Activated CD8-positive, alpha-beta memory T cell treated with anti-CD3 and anti-CD28 coated beads, Interleukin-2, amount 50 U/mL, for 1 hour (primary cell): ENCODE data around the gene SPOCD1.

Experiments used
- DNase-seq: peaks from one replicate; pipeline ENCODE4 v3.0.0-alpha.2; 2020; ENCODE audit errors: extremely low read depth

Gene SPOCD1

DNA sequence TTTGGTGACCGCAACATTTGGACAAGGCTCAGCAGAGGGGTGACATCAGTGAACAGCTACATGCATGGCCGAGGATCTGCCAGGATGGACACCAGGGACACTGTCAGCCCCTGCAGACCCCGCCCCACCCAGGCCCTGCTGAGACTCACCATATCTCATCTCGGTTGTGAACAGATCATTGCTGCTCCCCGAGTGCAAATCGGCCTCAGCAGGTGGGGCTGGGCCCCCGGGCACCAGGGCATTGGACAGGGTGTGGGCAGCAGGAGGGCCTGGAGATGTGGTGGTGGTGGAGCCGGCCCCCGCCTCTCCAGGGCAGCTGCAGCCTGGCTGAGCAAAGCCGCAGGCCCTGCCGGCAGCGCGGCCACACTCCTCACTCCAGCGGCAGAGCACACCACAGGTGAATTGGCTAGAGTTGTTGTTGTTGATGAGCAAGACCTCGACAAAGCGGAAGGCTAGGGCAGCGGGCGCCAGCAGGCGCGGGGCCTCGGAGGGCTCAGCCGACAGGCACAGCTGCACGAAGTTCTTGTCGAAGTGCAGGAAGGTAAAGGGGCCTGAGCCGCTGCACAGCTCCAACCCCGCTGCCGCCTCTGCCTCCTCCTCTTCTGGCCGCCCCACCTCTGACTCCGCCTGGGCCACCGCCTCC is 59.9 kb downstream of the SPOCD1 start:
- DNase-seq = no peak

DNA sequence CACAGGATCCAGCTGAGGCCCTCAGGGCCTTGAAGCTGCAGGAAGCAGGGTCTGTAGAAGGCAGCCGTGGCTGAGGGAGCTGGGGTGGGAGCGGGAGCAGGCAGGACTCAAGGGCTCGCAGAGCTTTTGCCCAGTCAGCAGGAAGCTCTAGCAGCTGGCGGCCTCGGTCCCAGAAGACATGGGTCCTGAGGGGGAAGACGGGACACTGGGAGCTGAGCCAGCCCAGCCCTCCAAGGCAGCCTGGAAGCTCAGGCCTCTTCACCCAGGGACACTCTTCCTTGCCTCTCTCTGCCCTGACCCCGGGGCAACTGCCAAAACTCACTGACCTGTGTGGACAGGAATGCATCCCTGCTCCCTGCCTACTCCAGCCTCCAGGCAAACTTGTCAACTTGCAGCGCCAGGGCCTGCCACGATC is 60.6 kb downstream of the SPOCD1 start:
- no peak for DNase-seq

DNA sequence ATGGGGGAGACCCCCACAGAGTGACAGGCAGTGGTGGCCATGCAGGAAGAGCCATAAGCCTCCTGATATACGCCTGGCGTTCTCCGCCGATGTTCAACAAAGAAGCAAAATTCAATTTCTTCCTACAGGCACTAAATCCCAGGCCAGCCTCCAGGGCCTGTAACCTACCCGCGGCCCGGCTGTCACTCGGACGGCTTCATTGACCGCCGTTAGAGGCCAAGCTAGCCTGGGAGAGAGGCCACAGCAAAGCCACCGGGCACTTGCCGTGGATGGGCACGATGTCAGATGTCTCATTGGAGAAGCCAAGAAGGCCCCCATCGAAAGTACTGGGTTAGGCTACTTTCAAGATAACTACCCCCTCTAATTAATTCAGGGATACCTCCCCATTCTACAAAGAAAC is 61.4 kb downstream of the SPOCD1 start:
- no peak for DNase-seq

DNA sequence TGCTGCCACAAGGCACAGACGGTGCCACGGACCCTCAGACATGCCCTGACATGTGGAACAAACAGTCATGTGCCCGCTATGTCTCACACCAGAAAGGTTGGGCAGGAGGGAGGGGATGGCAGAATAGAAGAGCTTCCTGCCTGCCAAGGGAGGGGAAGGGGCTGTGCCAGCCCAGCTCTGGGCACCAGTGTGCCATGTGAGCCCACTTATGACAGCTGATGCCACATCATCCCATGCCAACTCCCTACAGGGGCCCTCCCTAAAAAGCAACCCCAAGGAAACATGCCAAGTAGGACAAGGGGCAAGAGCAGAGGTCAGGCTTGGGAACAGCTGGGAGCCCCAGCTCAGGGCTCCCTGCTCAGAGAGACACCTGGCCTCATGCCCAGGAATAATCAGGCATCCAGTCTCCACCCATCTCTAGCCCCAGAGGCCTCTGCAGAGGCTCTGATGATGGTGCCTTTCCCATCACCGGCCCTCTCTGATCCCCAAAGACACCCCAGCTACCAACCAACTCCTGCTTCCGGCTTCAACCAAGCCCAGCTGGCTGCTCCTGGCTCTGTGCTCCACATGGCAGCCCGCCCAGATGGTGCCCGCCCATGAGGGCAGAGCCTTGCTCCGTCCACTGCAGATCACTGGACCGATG is 62.0 kb downstream of the SPOCD1 start:
- DNase-seq = no peak

DNA sequence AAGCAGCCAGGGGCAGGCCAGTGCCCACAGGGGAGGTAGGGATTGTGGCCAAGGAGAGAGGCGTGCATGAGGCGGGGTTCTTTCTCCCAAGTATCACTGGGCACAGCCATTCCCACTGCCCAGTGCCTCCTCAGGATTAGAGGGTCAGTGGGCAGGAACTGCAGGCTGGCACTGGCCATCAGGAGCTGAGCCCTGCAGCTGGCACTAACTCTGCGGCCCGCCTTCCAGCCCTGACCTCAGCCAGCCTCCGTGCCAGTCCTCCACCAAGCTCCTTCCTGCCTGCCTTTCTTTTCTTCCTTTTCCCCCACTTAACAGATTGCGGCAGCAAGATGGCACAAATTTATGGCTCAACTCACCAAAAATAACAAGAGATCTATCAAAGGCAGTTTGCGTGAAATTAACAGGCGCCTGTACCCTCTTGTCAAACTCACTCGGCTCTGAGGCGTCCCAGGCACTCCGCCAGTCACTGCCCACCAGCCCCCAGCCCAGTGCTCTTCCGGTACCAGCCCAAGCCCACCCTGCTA is 62.8 kb downstream of the SPOCD1 start:
- no peak for DNase-seq

DNA sequence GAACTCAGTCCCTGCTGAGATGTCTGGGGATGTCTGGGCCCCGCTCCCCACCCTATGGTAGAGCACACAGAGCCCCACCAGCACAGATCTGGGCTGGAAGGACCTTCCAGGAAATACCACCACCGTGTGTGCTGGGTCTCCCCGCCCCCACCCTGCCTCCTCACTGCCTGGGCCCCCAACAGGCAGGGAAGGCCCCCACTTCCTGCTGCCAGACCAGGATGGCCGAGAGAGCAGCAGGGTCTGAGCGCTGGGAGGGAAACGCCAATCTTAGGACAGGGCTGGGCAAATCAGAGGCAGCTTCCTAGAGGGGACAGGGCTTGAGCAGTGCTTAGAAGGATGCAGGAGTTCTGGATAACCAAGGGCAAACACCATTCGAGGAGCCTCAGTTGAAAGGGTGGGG is 63.6 kb downstream of the SPOCD1 start:
- DNase-seq = no peak

DNA sequence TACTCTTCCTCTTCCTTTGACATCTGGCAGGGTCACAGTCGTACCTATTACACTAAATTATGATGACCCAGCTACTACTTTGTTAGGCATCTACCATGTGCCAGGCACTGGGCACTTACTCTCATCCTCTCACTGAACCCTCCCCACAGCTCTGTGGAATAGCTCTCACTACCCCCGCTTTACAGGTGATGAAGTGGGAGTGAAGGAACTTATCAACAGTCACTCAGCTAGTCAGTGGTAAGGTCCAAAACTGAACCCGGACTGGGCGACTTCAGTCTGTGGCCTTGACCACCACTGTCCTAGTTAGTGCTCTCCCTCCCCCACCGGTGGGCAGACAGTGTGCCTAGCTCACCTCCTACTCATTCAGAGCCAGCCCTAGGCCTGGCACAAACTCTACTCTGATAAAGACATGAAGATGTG is 64.0 kb downstream of the SPOCD1 start:
- DNase-seq = no peak

DNA sequence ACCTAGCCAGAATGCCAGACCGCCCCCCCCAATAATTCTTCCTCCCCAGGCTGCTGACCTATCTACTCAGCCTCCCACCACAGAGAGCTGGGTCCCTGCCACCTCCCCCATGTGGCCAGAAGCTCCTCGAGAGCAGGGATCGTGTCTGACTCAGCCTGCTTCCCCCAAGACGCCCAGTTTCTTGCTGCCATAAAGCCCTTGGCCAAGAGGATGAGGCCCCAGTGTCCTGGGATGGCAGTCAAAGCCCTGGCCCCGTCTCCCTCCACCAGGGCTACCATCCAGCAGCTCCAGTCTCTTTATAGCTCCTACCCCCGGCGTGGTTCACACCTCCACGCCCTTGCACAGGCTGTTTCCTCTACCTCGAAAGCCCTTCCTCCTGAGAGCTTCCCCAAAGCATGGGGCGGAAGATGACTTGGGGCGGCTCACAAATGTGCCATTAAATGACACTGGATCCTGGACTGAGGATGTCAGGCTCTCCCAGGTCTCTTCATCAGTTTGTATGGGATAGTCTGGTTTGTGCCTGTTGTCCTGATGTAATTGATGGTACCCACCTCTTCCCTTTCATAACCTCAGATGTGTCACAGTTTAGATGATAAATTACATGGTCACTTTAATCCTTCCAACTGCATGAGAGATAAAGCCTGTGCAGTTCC is 64.8 kb downstream of the SPOCD1 start:
- no peak for DNase-seq

DNA sequence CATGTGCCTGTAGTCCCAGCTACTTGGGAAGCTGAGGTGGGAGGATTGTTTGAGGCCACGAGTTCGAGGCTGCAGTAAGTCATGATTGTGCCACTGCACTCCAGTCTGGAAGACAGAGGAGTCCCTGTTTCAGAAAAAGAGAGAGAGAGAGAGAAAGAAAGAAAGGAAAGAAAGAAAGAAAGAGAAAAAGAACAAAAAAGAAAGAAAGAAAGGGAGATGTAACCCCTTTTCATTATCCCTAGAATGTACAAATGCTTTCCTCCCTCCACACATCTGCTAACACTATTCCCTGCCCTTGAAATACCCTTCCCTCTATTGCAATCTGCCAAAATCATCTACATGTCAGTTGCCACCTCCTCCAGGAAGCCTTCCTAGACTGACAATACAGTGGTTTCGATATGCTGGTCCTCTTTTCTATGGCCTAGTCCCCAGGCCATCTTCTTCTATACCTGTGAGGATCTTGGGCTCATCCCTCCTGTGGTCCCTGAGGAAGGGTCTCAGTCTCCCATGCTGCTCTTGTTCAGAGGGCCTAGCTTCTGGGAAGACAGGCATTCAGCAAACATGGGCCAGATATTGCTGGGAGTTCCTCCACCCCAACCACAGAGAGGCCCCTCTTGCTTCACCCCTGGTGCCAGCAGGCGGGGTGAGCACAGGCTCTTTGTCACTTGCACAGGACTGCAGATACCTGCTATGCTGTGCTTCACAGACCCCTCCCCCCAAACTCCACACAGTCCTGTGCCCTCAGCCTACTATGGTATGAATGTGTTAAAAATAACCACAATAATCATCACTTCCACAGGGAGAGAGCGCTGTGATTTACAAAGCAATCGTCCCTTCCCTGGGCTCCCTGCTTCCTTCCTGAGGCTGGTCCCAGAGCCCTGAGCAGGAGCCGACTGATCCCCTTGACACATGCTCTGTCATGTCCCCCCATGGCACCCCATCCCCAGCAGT is 65.8 kb downstream of the SPOCD1 start:
- DNase-seq = no peak

DNA sequence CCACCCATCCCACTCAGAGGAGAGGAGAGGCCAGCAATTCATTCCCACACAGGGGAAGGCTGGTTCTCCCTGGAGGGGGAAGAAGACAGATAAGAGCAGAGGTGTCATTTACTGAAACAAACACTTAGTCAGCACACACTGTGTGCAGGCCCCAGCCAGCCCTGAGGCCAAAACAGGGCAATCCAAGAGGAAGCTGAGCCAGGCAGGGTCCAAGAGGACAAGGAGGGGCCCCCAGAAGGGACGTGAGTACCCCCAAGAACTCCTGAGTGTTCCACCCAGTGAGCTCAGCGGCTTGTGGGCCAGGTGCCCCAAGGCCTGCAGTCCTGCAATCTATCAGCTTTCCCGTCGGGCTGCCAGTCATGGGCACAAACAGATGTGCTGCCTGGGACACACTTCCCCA is 67.5 kb downstream of the SPOCD1 start:
- DNase-seq = no peak

DNA sequence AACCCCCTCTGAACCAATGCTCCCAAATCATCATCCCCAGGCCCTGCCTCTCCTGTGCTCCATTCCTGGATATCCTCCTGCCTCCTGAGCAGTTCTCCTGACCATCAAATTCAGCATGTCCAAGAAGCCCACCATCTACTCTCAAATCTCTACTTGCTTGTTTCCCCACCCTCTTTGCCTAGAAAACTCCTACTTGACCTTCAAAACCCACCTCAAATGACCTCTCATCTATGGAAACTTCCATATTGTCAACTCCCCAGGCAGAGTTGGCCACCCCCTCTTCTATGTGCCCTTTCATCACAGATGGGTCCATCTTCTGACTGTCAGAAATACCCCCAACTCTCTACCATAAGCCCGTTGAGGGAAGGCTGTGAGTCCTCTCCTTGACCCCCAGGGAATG is 68.5 kb downstream of the SPOCD1 start:
- DNase-seq = no peak

DNA sequence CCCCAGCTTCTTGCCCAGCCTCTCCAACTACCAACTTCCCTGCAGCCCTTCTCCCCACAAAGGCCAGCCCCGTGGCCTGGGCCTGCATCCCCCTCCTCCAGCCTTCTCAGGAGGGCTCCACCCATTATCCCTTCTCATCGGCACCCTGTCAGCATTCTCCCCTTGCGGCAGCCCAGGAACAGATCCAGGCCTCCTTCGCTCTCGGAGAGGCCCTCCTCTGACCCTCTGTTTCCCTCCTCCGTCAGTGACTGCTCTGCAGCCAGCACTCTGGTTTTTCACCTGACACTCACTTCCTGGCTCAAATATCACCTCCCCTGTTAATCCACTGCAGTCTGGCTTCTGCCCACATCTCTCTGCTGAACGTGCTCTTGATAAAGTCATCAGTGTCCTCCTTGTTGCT is 69.1 kb downstream of the SPOCD1 start:
- DNase-seq = no peak

DNA sequence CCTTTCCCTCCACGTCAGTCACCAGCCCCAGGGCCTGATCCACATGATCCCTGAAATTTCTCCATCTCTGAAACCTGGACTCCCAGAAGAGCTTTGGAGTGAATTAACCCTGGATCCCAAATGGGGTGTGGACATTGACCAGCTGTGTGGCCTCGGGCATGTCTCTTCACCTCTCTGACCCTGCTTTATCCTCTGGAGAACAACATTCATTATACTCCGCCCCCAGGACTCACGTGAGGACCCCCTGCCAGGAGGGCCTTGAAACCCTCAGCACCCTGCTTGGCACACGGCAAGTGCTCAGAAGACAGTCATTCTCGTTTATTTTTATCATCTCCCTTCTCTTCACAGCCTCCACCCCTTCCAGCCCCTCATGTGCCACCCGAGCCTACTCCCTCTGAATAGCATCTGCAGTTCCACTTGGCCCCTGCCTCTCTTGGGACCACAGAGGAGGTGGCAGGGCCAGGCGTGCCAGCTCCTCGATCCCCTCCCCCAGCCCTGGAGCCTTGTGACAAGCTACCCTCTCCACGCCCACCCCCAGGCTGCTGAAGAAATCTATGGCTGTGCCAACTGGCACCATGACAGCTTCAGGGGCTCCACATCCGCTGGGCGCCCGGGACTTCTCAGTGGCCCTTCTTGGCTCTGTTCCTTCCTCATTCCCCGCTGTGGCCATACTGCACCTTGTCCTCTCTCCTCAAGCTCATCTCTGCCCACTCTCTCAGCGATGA is 69.7 kb downstream of the SPOCD1 start:
- no peak for DNase-seq

DNA sequence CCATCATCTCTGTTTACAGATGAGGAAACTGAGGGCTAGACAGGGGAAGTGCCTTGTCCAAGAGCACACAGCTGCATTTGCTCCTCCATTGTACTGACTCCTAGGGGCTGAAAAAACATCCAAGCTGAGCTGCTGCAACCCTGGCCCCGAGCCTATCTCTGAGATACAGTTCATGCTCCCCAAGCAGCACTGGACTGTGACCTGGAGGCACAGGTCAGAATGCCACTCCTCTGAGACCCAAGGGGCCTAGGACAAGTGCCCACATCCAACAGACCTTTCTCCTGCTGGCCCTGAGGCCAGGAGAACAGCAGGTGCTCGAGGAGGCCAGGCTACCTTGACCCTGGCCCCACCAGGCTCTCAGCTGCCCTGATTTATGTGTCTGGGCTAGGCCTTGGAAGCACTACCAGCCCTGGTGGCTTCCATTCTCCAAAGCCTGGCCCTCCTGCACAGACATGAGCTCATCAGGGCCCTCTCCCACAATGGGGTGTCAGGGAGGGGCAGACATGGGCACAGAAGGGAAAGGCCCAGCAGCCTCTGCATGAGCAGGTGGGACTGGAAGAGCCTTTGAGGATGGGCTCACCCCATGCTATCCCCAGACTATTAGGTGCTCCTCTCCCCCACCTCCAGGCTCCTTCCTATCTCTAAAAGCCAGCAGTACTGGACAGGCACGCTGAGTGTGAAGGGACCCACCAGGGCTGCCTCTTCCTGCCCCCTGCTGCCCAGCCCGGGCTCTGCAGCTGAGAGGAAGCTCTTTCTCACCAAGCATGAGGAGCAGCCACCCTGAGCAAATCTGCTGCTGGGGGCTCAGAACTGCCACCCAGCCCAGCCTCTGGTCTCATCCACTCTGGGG is 70.5 kb downstream of the SPOCD1 start:
- DNase-seq = no peak

DNA sequence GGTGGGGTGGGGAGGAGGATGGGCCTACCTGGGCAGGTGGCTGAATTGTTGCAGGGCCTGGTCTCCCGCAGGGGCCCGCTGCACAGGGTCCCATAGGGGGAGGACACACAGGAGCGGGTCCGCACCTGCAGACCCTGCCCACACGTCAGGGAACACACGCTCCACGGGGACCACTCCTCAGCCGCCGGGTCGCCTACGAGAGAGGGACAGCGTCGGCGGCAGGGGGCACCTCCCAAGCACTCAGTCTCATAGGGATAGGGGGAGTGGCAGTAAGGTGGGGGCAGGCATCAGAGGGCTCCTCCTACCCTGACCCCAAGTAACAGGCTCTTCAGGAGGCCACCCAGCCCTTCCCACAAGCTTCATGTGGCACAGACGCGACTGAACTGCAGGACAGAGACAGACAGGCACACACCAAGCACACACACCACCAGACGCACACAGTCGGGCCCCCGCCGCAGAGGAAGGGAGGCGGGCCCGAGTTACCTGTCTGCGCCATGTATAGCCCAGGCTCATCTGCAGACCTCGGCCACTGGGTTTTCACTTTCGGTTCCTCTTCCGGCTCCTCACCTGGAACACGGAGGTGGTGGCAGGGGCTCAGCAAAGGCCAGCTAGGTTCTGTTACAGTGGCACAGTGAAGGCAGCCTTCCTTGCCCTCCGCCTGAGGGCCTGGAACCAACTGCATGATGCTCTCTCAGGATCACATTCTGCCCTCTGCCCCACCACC is 71.5 kb downstream of the SPOCD1 start:
- DNase-seq = no peak

DNA sequence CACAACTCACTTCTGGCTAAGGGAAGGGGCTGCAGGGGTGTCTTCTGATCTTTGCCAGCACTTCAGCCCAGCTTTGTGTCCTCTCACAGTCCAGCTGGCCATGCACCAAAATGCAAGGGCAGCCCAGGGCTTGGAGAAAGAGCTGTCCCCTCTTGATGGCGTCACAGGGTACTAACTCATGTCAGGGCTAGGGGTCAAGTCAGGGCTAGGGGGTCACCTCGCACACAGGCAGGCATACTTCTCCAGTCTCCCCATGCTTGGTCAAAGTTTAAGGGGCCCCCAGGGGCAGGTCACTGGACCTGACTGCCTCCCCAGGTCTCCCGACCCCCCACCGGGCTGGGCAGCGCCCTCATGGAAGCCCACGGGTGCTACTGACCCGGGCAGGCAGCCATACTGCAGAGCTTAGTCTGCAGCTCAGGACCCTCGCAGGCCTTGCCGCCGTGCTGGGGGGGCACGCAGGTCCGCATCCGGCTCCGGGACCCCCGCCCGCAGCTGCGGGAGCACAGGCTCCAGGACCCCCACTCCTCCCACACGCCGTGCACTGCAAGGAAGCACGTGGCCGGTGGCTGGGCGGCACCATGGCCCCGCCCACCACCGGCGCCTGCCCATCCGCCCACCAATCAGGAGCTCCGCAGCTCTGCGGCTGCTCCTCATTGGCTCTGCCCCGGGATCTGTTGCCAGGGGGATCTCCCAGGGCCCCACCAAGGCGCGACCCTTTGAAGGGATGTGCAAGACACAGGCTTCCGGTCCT is 73.2 kb downstream of the SPOCD1 start:
- no peak for DNase-seq
